Measurements from ENCODE around the gene RAB44.

DNA sequence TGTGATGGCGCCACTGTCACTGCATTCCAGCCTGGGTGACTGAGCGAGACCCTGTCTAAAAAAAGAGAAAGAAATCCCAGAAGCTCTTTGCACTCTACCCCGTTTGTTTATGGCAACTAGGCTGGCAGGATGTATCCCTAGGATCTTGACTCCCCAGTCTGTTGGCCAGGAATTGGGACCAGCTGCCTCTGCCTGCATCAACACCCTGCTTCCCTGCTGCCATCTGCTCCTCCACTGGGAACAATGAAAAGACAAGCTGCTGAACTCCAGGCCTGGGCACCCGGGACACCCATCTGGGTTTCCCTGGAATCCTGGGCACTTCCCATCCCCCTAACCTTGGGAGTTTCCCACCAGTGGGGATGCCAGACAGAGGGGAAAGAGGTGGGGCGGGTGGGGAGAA is 76.7 kb downstream of the RAB44 start:
- TF ChIP-seq GATA2 (IDR thresholded peaks at IDR 0.05; ENCODE audit: low read depth, low read length) (no peak), GATA3 (IDR thresholded peaks at IDR 0.05; ENCODE audit: low read depth, low read length) (no peak)

All from SH-SY5Y (cell line).